Measurements from ENCODE around the gene PPP1R1C.

- TF ChIP-seq, protein P1, sequence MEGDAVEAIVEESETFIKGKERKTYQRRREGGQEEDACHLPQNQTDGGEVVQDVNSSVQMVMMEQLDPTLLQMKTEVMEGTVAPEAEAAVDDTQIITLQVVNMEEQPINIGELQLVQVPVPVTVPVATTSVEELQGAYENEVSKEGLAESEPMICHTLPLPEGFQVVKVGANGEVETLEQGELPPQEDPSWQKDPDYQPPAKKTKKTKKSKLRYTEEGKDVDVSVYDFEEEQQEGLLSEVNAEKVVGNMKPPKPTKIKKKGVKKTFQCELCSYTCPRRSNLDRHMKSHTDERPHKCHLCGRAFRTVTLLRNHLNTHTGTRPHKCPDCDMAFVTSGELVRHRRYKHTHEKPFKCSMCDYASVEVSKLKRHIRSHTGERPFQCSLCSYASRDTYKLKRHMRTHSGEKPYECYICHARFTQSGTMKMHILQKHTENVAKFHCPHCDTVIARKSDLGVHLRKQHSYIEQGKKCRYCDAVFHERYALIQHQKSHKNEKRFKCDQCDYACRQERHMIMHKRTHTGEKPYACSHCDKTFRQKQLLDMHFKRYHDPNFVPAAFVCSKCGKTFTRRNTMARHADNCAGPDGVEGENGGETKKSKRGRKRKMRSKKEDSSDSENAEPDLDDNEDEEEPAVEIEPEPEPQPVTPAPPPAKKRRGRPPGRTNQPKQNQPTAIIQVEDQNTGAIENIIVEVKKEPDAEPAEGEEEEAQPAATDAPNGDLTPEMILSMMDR (IDR thresholded peaks at IDR 0.05): no peak
- no peak for TF ChIP-seq POLR2A (IDR thresholded peaks at IDR 0.05)
Observed at GRCh38 chr2:182101263-182101662, 115.6 kb downstream of the PPP1R1C start.
